Prostate gland (tissue), 2 donors: Measurements from ENCODE around the gene LBP. TPM values are rescaled to one million over a fixed set of nuclear protein-coding genes. Genes with fewer than 3 reads are reported as not detected.

Experiments
- DNase-seq: peaks from one replicate; pipeline ENCODE4 v3.0.0-alpha.2; 2019; ENCODE audit warnings: low spot score
- H3K27ac ChIP-seq, 2 donors: fragments of 200-600 bp; sonication (generic); 2 replicates each; pipeline ENCODE4 v1.5.1; 2017 to 2019
- H3K27me3 ChIP-seq: fragments of 200-600 bp; sonication (generic); replicated peaks from 2 replicates; pipeline ENCODE4 v1.5.1; 2019; ENCODE audit not compliant: insufficient read depth
- H3K36me3 ChIP-seq, 2 donors: fragments of 200-600 bp; sonication (generic); 1 replicate in 1 of 2; 2 replicates in 1 of 2; pipeline versions ENCODE4 v1.5.1 to v1.8.1; 2017 to 2019
- H3K4me1 ChIP-seq: fragments of 200-600 bp; sonication (generic); replicated peaks from 2 replicates; pipeline ENCODE4 v1.5.1; 2019
- H3K4me3 ChIP-seq, 2 donors: fragments of 200-600 bp; sonication (generic); 2 replicates each; pipeline ENCODE4 v1.5.1; 2017 to 2019
- H3K9me3 ChIP-seq: fragments of 200-600 bp; sonication (generic); 2 replicates; pipeline ENCODE4 v1.5.1; 2017
- POLR2A ChIP-seq: fragments of 450-650 bp; IDR thresholded peaks from one replicate; pipeline ENCODE4 v1.6.1; 2016; ENCODE audit warnings: antibody characterized with exemption, mild to moderate bottlenecking
- POLR2AphosphoS5 ChIP-seq: sonication (generic); formaldehyde crosslinking; IDR thresholded peaks from one replicate; pipeline ENCODE4 v1.6.1; 2017; ENCODE audit warnings: antibody characterized with exemption
- WGBS: methylation state at CpG from one replicate; pipeline ENCODE4 v1.1.5; 2018; 5-methylcytosine and 5-hydroxymethylcytosine counted together
- intact Hi-C: fragments of 100-400 bp; cut with DNase I; formaldehyde crosslinking; loops from one replicate; pipeline ENCODE4 v1.14.2; 2022
- total RNA-seq, 2 donors: library from RNA; depleted of rRNA; stranded (reverse); fragments of >200 nt; gene quantifications; one replicate each; pipeline ENCODE4 v1.1.0, GENCODE V29; 2016
- TF ChIP-seq, protein P1 (sequence below), 4 experiments: fragments of 200-600 bp in 2 of 4; fragments of 450-650 bp in 2 of 4; sonication (generic) in 2 of 4; IDR thresholded peaks; 1 replicate in 3 of 4; 2 replicates in 1 of 4; pipeline ENCODE4 v1.5.1; 2016 to 2019; ENCODE audit warnings: antibody characterized with exemption in 4 of 4, mild to moderate bottlenecking in 2 of 4, moderate library complexity in 2 of 4

The LBP gene
- total RNA-seq, 2 donors from 2014 or later = 1.1 TPM; not detected in 1

DNA sequence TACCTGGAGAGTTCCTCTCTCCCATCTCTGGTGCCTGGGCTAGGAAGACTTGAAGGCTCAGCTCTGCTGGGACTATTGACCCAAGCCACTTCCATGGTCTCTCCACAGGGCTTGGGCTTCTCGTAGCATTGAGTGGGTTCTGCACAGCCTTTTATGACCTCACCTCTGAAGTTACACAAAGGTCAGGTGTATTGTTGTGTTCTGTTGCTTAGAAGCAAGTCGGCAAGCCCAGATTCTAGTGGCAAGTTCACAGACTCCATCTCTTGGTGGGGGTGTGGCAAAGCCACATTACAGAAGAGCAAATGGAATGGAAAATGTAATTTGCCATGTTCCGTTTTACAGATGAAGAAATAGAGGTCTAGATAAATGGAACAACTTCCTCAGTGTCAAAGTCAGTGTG is 28.9 kb upstream of the LBP start:
- Histone ChIP-seq H3K4me3 (no peak overlapping the region), H3K27ac (no peak overlapping the region), H3K27me3 (no peaks in the 10 kb centered on the region), H3K9me3 (no peaks in the 10 kb centered on the region), H3K36me3 (no peaks in the 10 kb centered on the region), H3K4me1 (no peaks in the 10 kb centered on the region)
- intact Hi-C loops = no loop called here
- WGBS = 75% methylated on average over 3 of the region's 3 CpGs
- TF ChIP-seq POLR2A (no peak), POLR2AphosphoS5 (no peak)
- TF ChIP-seq, protein P1, sequence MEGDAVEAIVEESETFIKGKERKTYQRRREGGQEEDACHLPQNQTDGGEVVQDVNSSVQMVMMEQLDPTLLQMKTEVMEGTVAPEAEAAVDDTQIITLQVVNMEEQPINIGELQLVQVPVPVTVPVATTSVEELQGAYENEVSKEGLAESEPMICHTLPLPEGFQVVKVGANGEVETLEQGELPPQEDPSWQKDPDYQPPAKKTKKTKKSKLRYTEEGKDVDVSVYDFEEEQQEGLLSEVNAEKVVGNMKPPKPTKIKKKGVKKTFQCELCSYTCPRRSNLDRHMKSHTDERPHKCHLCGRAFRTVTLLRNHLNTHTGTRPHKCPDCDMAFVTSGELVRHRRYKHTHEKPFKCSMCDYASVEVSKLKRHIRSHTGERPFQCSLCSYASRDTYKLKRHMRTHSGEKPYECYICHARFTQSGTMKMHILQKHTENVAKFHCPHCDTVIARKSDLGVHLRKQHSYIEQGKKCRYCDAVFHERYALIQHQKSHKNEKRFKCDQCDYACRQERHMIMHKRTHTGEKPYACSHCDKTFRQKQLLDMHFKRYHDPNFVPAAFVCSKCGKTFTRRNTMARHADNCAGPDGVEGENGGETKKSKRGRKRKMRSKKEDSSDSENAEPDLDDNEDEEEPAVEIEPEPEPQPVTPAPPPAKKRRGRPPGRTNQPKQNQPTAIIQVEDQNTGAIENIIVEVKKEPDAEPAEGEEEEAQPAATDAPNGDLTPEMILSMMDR (IDR thresholded peaks at IDR 0.05) = no peak
- no peak for DNase-seq

DNA sequence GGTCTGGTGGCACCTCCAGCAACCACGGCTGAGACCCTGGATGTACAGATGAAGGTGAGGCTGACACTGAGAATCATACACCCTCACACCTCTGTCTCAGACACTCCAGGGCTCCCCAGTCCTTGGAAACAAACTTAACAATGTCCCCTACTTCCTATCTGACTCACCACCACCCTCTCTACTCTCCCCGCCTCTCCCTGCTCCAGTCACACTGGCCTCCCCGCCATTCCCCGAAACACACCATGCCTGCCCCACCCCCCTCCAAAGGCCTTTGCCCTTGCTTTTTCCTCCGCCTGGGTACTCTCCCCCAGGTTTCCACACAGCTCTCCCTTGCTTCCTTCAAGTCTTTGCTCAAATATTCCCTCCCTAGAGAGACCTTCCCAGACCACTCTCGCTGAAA is 26.1 kb upstream of the LBP start:
- Histone ChIP-seq H3K9me3 (no peaks in the 10 kb centered on the region), H3K36me3 (no peaks in the 10 kb centered on the region), H3K27me3 (no peaks in the 10 kb centered on the region), H3K4me3 (no peak overlapping the region), H3K4me1 (no peaks in the 10 kb centered on the region), H3K27ac (no peak overlapping the region)
- intact Hi-C loops = loop anchor here (10.0 kb wide), 3 partner anchors 145 to 755 kb away; no protein-coding TSS in a partner anchor
- DNase-seq = no peak
- 63% methylated on average over 6 of the region's 6 CpGs for WGBS
- TF ChIP-seq, protein P1 (IDR thresholded peaks at IDR 0.05) = no peak
- no peak for TF ChIP-seq POLR2A
- TF ChIP-seq POLR2AphosphoS5 = no peak

DNA sequence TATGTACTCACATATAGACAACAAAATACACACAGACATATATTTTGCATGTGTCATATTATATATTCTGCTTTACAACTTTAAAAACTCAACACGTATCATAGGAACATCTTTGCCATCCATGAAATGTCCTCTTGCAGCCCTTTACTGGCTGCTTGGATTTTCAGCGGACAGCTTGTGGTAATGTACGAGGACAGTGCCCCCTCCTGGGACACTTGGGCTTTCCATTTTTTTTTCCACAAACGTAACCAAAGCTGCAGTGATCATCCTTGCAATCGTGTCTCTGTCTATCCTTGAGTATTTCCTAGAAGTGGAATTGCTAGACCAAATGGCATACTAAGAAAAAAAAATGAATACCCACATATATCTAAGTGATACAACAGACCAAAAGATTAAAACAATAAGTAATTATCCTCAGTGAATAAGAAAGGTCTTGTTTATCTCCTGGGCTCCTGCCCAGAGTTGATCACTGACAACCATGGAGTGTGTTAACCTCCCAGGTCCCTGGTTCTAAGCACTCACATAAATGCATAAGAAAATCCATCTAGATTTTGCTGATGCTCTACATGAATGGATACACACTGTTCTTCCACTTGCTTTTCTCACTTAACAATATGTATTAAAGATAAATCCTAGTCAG is 24.2 kb upstream of the LBP start:
- Histone ChIP-seq H3K27ac (no peak overlapping the region), H3K4me3 (no peak overlapping the region), H3K4me1 (no peaks in the 10 kb centered on the region), H3K9me3 (no peaks in the 10 kb centered on the region), H3K27me3 (no peaks in the 10 kb centered on the region), H3K36me3 (no peaks in the 10 kb centered on the region)
- intact Hi-C loops = loop anchor here (10.0 kb wide), 3 partner anchors 147 to 757 kb away; no protein-coding TSS in a partner anchor
- TF ChIP-seq POLR2A = no peak
- TF ChIP-seq POLR2AphosphoS5 = no peak
- TF ChIP-seq, protein P1 (IDR thresholded peaks at IDR 0.05) = peak in 3 of 4 experiments; percentile 55 to 71 (median 62)
- peak; percentile 34 for DNase-seq
- WGBS = 1% methylated on average over 5 of the region's 5 CpGs

DNA sequence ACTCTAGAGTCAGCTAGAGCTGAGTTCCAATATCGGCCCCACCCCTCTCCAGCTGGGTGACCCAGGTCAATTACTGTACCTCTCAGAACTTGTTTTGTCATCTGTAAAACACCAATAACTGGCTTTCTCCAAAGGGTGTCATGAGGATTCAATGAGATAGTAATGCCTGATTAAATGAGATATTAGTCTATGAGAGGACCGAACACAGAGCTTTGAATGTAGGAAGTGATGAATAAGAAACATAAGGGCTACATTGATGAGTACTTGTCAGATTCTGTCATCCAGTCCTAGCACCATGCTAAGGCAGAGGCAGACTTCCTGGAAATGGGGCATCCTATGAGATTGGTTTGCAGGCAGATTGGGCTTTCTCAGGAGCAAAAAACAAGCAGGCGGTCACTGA is 22.1 kb upstream of the LBP start:
- Histone ChIP-seq H3K27ac (no peak overlapping the region), H3K4me3 (no peak overlapping the region), H3K36me3 (no peaks in the 10 kb centered on the region), H3K27me3 (no peaks in the 10 kb centered on the region), H3K4me1 (no peaks in the 10 kb centered on the region), H3K9me3 (no peaks in the 10 kb centered on the region)
- TF ChIP-seq, protein P1 (IDR thresholded peaks at IDR 0.05) = no peak
- no peak for DNase-seq
- 99% methylated on average over 3 of the region's 3 CpGs for WGBS
- intact Hi-C loops = loop anchor here (10.0 kb wide), 3 partner anchors 149 to 759 kb away; no protein-coding TSS in a partner anchor

DNA sequence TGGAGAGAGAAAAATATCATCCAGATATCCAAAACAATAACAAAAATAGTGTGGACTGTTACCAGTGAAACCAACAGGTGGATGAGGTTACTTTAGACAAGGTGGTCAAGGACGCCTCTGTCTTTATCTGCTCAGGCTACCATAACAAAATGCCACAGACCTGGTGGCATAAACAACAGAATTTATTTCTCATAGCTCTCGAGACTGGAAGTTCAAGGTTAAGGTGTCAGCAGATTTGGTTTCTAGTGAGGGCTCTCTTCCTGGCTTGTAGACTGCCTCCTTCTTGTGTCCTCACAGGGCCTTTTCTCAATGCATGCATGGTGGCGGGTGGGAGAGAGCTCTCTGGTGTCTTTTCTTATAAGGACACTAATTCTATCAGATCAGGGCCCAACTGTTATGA is 21.1 kb upstream of the LBP start:
- no peak for TF ChIP-seq POLR2A
- TF ChIP-seq, protein P1 (IDR thresholded peaks at IDR 0.05) = no peak
- no peak for TF ChIP-seq POLR2AphosphoS5
- DNase-seq = no peak
- no peaks in the 10 kb centered on the region for H3K36me3 ChIP-seq
- H3K9me3 ChIP-seq = no peaks in the 10 kb centered on the region
- 81% methylated on average over 3 of the region's 3 CpGs for WGBS
- no peak overlapping the region for H3K27ac ChIP-seq
- H3K27me3 ChIP-seq = no peaks in the 10 kb centered on the region
- intact Hi-C loops = loop anchor here (10.0 kb wide), 3 partner anchors 150 to 760 kb away; no protein-coding TSS in a partner anchor
- H3K4me3 ChIP-seq = no peak overlapping the region
- H3K4me1 ChIP-seq = no peaks in the 10 kb centered on the region
